ENCODE results near the gene LRRC8B. TPM values are rescaled to one million over a fixed set of nuclear protein-coding genes. Genes with fewer than 3 reads are reported as not detected.

The LRRC8B gene
- total RNA-seq, 1 experiment from 2014 or later: 24.2 TPM

DNA sequence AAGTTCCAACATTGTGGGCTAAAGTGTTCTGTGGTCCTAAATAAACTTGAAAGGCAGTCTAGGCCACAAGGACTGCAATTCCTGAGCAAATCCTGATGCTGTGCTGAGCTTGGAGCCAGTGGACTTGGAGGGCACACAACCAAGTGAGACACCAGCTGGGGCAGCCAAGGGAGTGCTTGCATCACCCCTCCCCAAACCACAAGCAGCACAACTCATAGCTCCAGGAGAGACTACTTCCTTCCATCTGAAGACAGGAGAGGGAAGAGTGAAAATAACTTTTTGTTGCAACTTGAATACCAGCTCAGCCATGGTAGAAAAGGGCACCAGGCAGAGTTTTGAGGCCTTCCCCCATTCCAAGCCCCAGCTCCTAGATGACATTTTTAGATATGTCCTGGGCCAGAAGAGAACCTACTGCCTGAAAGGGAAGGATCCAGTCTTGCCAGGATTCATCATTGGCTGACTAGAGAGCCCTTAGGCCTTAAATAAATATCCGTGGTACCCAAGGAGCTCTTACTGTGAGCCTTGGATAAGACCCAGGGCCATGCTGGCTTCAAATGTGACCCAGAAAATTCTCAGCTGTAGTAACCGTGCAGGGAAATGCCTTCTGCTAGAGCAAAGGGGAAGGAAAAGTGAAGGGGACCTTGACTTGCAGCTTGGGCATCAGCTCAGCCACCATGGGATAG lies 35.4 kb upstream of the LRRC8B start:
- H3K27me3 Mint-ChIP-seq (ENCODE audit: low read depth): peaks cover 5% of the 10 kb centered on the region; the same call in 1 of the 2 replicates
- no peak overlapping the region for H3K4me3 Mint-ChIP-seq
- ATAC-seq (no peak), DNase-seq (ENCODE audit: low spot score) (no peak)
- H3K27ac Mint-ChIP-seq: no peak overlapping the region
- TF ChIP-seq, protein P1, sequence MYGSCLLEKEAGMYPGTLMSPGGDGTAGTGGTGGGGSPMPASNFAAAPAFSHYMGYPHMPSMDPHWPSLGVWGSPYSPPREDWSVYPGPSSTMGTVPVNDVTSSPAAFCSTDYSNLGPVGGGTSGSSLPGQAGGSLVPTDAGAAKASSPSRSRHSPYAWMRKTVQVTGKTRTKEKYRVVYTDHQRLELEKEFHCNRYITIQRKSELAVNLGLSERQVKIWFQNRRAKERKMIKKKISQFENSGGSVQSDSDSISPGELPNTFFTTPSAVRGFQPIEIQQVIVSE (CRISPR knock-in tag; IDR thresholded peaks at IDR 0.05; ENCODE audit: borderline replicate concordance): no peak
- TF ChIP-seq ZNF263 (CRISPR knock-in tag; IDR thresholded peaks at IDR 0.05; ENCODE audit: low read depth) (no peak), FOXP1 (CRISPR knock-in tag; IDR thresholded peaks at IDR 0.05; ENCODE audit: borderline replicate concordance) (no peak), GRHL2 (CRISPR knock-in tag; IDR thresholded peaks at IDR 0.05; ENCODE audit: insufficient replicate concordance, severe bottlenecking) (no peak), SMAD3 (CRISPR knock-in tag; IDR thresholded peaks at IDR 0.05; ENCODE audit: borderline replicate concordance) (no peak), EMX1 (CRISPR knock-in tag; IDR thresholded peaks at IDR 0.05) (no peak), ESRRA (CRISPR knock-in tag; IDR thresholded peaks at IDR 0.05; ENCODE audit: borderline replicate concordance) (no peak), ZNF219 (CRISPR knock-in tag; IDR thresholded peaks at IDR 0.05; ENCODE audit: borderline replicate concordance) (no peak), FOXK1 (CRISPR knock-in tag; IDR thresholded peaks at IDR 0.05) (no peak), RELA (CRISPR knock-in tag; IDR thresholded peaks at IDR 0.05; ENCODE audit: borderline replicate concordance) (no peak), ATF1 (CRISPR knock-in tag; IDR thresholded peaks at IDR 0.05) (no peak)
- TF ChIP-seq, protein P2, sequence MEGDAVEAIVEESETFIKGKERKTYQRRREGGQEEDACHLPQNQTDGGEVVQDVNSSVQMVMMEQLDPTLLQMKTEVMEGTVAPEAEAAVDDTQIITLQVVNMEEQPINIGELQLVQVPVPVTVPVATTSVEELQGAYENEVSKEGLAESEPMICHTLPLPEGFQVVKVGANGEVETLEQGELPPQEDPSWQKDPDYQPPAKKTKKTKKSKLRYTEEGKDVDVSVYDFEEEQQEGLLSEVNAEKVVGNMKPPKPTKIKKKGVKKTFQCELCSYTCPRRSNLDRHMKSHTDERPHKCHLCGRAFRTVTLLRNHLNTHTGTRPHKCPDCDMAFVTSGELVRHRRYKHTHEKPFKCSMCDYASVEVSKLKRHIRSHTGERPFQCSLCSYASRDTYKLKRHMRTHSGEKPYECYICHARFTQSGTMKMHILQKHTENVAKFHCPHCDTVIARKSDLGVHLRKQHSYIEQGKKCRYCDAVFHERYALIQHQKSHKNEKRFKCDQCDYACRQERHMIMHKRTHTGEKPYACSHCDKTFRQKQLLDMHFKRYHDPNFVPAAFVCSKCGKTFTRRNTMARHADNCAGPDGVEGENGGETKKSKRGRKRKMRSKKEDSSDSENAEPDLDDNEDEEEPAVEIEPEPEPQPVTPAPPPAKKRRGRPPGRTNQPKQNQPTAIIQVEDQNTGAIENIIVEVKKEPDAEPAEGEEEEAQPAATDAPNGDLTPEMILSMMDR (IDR thresholded peaks at IDR 0.05): no peak
- TF ChIP-seq, protein P3, sequence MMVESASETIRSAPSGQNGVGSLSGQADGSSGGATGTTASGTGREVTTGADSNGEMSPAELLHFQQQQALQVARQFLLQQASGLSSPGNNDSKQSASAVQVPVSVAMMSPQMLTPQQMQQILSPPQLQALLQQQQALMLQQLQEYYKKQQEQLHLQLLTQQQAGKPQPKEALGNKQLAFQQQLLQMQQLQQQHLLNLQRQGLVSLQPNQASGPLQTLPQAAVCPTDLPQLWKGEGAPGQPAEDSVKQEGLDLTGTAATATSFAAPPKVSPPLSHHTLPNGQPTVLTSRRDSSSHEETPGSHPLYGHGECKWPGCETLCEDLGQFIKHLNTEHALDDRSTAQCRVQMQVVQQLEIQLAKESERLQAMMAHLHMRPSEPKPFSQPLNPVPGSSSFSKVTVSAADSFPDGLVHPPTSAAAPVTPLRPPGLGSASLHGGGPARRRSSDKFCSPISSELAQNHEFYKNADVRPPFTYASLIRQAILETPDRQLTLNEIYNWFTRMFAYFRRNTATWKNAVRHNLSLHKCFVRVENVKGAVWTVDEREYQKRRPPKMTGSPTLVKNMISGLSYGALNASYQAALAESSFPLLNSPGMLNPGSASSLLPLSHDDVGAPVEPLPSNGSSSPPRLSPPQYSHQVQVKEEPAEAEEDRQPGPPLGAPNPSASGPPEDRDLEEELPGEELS (CRISPR knock-in tag; IDR thresholded peaks at IDR 0.05): no peak
- TF ChIP-seq, protein P4, sequence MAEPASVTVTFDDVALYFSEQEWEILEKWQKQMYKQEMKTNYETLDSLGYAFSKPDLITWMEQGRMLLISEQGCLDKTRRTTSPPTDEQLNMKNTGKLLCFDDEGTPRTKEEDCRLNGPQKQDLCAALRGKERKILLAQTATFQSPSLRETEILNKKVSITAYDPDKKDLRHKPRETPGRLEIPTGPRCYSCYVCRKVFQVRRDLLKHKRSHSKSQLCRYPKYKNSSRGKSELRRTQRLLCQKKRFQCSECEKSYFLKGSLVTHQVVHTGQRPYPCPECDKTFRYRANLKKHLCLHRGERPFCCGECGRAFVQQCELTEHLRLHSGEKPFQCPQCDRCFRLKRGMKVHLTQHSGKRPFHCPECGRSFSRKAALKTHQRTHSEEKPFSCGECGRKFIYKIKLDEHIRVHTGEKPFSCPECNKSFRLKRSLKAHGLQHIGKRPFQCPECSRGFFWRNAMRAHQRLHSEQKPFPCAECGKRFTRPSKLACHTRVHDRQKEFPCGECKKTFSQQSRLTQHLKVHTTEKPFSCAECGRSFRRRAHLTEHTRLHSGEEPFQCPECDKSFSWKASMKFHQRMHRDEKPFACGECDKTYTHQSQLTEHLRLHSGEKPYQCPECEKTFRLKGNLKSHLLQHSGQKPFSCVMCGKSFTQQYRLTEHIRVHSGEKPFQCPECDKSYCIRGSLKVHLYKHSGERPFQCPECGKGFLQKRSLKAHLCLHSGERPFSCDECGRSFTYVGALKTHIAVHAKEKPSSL (CRISPR knock-in tag; conservative IDR thresholded peaks at IDR 0.05): no peak
- TF ChIP-seq, protein P5, sequence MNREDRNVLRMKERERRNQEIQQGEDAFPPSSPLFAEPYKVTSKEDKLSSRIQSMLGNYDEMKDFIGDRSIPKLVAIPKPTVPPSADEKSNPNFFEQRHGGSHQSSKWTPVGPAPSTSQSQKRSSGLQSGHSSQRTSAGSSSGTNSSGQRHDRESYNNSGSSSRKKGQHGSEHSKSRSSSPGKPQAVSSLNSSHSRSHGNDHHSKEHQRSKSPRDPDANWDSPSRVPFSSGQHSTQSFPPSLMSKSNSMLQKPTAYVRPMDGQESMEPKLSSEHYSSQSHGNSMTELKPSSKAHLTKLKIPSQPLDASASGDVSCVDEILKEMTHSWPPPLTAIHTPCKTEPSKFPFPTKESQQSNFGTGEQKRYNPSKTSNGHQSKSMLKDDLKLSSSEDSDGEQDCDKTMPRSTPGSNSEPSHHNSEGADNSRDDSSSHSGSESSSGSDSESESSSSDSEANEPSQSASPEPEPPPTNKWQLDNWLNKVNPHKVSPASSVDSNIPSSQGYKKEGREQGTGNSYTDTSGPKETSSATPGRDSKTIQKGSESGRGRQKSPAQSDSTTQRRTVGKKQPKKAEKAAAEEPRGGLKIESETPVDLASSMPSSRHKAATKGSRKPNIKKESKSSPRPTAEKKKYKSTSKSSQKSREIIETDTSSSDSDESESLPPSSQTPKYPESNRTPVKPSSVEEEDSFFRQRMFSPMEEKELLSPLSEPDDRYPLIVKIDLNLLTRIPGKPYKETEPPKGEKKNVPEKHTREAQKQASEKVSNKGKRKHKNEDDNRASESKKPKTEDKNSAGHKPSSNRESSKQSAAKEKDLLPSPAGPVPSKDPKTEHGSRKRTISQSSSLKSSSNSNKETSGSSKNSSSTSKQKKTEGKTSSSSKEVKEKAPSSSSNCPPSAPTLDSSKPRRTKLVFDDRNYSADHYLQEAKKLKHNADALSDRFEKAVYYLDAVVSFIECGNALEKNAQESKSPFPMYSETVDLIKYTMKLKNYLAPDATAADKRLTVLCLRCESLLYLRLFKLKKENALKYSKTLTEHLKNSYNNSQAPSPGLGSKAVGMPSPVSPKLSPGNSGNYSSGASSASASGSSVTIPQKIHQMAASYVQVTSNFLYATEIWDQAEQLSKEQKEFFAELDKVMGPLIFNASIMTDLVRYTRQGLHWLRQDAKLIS (CRISPR knock-in tag; IDR thresholded peaks at IDR 0.05; ENCODE audit: borderline replicate concordance): no peak
- TF ChIP-seq, protein P6, sequence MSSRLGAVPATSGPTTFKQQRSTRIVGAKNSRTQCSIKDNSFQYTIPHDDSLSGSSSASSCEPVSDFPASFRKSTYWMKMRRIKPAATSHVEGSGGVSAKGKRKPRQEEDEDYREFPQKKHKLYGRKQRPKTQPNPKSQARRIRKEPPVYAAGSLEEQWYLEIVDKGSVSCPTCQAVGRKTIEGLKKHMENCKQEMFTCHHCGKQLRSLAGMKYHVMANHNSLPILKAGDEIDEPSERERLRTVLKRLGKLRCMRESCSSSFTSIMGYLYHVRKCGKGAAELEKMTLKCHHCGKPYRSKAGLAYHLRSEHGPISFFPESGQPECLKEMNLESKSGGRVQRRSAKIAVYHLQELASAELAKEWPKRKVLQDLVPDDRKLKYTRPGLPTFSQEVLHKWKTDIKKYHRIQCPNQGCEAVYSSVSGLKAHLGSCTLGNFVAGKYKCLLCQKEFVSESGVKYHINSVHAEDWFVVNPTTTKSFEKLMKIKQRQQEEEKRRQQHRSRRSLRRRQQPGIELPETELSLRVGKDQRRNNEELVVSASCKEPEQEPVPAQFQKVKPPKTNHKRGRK (CRISPR knock-in tag; IDR thresholded peaks at IDR 0.05; ENCODE audit: borderline replicate concordance): no peak
- TF ChIP-seq, protein P7, sequence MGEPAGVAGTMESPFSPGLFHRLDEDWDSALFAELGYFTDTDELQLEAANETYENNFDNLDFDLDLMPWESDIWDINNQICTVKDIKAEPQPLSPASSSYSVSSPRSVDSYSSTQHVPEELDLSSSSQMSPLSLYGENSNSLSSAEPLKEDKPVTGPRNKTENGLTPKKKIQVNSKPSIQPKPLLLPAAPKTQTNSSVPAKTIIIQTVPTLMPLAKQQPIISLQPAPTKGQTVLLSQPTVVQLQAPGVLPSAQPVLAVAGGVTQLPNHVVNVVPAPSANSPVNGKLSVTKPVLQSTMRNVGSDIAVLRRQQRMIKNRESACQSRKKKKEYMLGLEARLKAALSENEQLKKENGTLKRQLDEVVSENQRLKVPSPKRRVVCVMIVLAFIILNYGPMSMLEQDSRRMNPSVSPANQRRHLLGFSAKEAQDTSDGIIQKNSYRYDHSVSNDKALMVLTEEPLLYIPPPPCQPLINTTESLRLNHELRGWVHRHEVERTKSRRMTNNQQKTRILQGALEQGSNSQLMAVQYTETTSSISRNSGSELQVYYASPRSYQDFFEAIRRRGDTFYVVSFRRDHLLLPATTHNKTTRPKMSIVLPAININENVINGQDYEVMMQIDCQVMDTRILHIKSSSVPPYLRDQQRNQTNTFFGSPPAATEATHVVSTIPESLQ (CRISPR knock-in tag; IDR thresholded peaks at IDR 0.05): no peak
- H3K9me3 Mint-ChIP-seq: peaks cover 39% of the 10 kb centered on the region
- no peaks in the 10 kb centered on the region for H3K4me1 Mint-ChIP-seq
- ChIA-PET CTCF (no interaction called here), POLR2A (no interaction called here)
- peaks cover 9% of the 10 kb centered on the region for H3K36me3 Mint-ChIP-seq

All from WTC11 (cell line).